ENCODE data around the gene LRFN4.

DNA sequence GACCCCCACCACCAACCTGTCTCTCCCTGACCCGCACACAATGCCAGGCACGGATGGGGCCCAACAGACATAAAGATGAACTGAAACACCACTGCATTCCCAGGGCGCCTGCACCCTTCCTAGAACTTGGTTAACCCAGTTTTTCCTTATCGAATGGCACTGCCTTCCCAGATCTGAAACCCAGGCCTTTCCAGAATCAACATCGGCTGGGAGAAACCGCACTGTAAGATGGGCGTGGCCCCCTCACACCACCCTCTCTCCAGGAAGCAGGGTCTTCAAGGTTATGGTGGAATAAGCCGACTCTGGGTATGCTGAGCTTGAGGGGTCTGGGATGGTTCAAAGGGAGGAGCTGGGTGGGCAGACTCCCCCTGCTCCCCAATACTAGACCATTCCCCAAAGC lies 23.1 kb downstream of the LRFN4 start:
- no peak for TF ChIP-seq CTCF (IDR thresholded peaks at IDR 0.05)
- no peak for TF ChIP-seq POLR2A (IDR thresholded peaks at IDR 0.05)
